Mesendoderm (in vitro differentiated cells): ENCODE measurements around the gene ZNF879.

Experiments
- DNase-seq: peaks from one replicate; pipeline ENCODE4 v3.0.0; 2013
- H2AK5ac ChIP-seq: 2 replicates; pipeline ENCODE4 v1.6.1; 2013; ENCODE audit warnings: low read length, inconsistent platforms
- H2BK120ac ChIP-seq: 2 replicates; pipeline ENCODE4 v1.6.1; 2013; ENCODE audit warnings: low read depth, mild to moderate bottlenecking, low read length, moderate library complexity, mixed read lengths
- H2BK15ac ChIP-seq: replicated peaks from 2 replicates; pipeline ENCODE4 v1.6.1; 2013; ENCODE audit warnings: low read depth, mild to moderate bottlenecking, moderate library complexity
- H2BK5ac ChIP-seq: 2 replicates; pipeline ENCODE4 v1.6.1; 2013; ENCODE audit warnings: low read length, inconsistent platforms
- H3K18ac ChIP-seq: 2 replicates; pipeline ENCODE4 v1.6.1; 2013; ENCODE audit warnings: mild to moderate bottlenecking, low read length, mixed read lengths
- H3K23ac ChIP-seq: one replicate; pipeline ENCODE4 v1.6.1; 2013; ENCODE audit warnings: low read length
- H3K27ac ChIP-seq: 2 replicates; pipeline ENCODE4 v1.5.1; 2013; ENCODE audit warnings: low read depth, mild to moderate bottlenecking, inconsistent platforms, low read length, moderate library complexity
- H3K27me3 ChIP-seq: 2 replicates; pipeline ENCODE4 v1.6.1; 2013; ENCODE audit warnings: low read length, control low read depth, mild to moderate bottlenecking, inconsistent platforms; ENCODE audit not compliant: insufficient read depth, poor library complexity
- H3K36me3 ChIP-seq: 2 replicates; pipeline ENCODE4 v1.6.1; 2013; ENCODE audit warnings: low read length, inconsistent platforms; ENCODE audit not compliant: control insufficient read depth, insufficient read depth
- H3K4ac ChIP-seq: one replicate; pipeline ENCODE4 v1.6.1; 2013; ENCODE audit warnings: low read depth, mild to moderate bottlenecking, low read length, moderate library complexity
- H3K4me1 ChIP-seq: 2 replicates; pipeline ENCODE4 v1.6.1; 2013; ENCODE audit warnings: low read depth, low read length, inconsistent platforms; ENCODE audit not compliant: control insufficient read depth
- H3K4me2 ChIP-seq: 2 replicates; pipeline ENCODE4 v1.6.1; 2013; ENCODE audit warnings: low read length
- H3K4me3 ChIP-seq: 2 replicates; pipeline ENCODE4 v1.5.1; 2013; ENCODE audit warnings: mild to moderate bottlenecking, low read length
- H3K56ac ChIP-seq: one replicate; pipeline ENCODE4 v1.6.1; 2013; ENCODE audit warnings: low read length
- H3K79me1 ChIP-seq: 2 replicates; pipeline ENCODE4 v1.6.1; 2013; ENCODE audit warnings: low read length, inconsistent platforms
- H3K79me2 ChIP-seq: 2 replicates; pipeline ENCODE4 v1.6.1; 2013; ENCODE audit warnings: mild to moderate bottlenecking, low read length; ENCODE audit not compliant: control insufficient read depth, insufficient read depth
- H3K9ac ChIP-seq: 2 replicates; pipeline ENCODE4 v1.6.1; 2013; ENCODE audit warnings: low read length, inconsistent platforms
- H4K5ac ChIP-seq: one replicate; pipeline ENCODE4 v1.6.1; 2013; ENCODE audit warnings: low read length
- H4K8ac ChIP-seq: one replicate; pipeline ENCODE4 v1.6.1; 2013; ENCODE audit warnings: low read depth, mild to moderate bottlenecking, control low read depth, low read length, moderate library complexity
- WGBS: extraction: QIAGEN DNeasy Blood & Tissue Kit; methylation state at CpG from one replicate; pipeline ENCODE4 v1.1.7; 2013; ENCODE audit warnings: low lambda C conversion rate, missing lambda C conversion rate; ENCODE audit not compliant: insufficient coverage; ENCODE audit errors: extremely low coverage; 5-methylcytosine and 5-hydroxymethylcytosine counted together

Gene ZNF879

GRCh38 chr5:178992291-178992895 is 31.2 kb upstream of the ZNF879 start:
- Histone ChIP-seq H3K27ac (no peak overlapping the region), H3K9ac (no peak overlapping the region), H3K23ac (no peak overlapping the region), H2BK15ac (no peak overlapping the region), H3K4ac (no peak overlapping the region), H3K79me1 (no peaks in the 10 kb centered on the region), H3K4me3 (no peak overlapping the region), H3K4me2 (no peak overlapping the region), H2AK5ac (no peak overlapping the region), H3K56ac (no peak overlapping the region), H3K27me3 (peaks cover 22% of the 10 kb centered on the region), H3K79me2 (no peaks in the 10 kb centered on the region), H3K4me1 (no peaks in the 10 kb centered on the region), H4K8ac (no peak overlapping the region), H2BK5ac (no peak overlapping the region), H3K36me3 (no peaks in the 10 kb centered on the region), H4K5ac (no peak overlapping the region), H2BK120ac (no peak overlapping the region), H3K18ac (no peak overlapping the region)
- WGBS: no CpG with 5 or more reads among the region's 9 CpGs
- no peak for DNase-seq

- H3K79me2 ChIP-seq: no peaks in the 10 kb centered on the region
- no peak overlapping the region for H2AK5ac ChIP-seq
- H2BK15ac ChIP-seq: no peak overlapping the region
- H3K4me1 ChIP-seq: no peaks in the 10 kb centered on the region
- H4K5ac ChIP-seq: no peak overlapping the region
- H3K36me3 ChIP-seq: no peaks in the 10 kb centered on the region
- H4K8ac ChIP-seq: no peak overlapping the region
- no peaks in the 10 kb centered on the region for H3K79me1 ChIP-seq
- H3K23ac ChIP-seq: no peak overlapping the region
- H2BK5ac ChIP-seq: no peak overlapping the region
- H3K56ac ChIP-seq: no peak overlapping the region
- H2BK120ac ChIP-seq: no peak overlapping the region
- H3K27me3 ChIP-seq: peaks cover 22% of the 10 kb centered on the region
- WGBS: no CpG with 5 or more reads among the region's 20 CpGs
- no peak overlapping the region for H3K18ac ChIP-seq
- no peak overlapping the region for H3K27ac ChIP-seq
- no peak overlapping the region for H3K4me2 ChIP-seq
- H3K9ac ChIP-seq: no peak overlapping the region
- H3K4me3 ChIP-seq: no peak overlapping the region
- DNase-seq: no peak
- H3K4ac ChIP-seq: no peak overlapping the region
Measured at GRCh38 chr5:178993236-178993765, 30.3 kb upstream of the ZNF879 start.

- Histone ChIP-seq H3K23ac (no peak overlapping the region), H3K4ac (no peak overlapping the region), H3K4me2 (peak overlapping the region; percentile 20), H3K4me3 (no peak overlapping the region), H3K9ac (no peak overlapping the region), H3K18ac (no peak overlapping the region), H3K79me2 (no peaks in the 10 kb centered on the region), H3K27me3 (peaks cover 22% of the 10 kb centered on the region), H2BK5ac (no peak overlapping the region), H2BK15ac (no peak overlapping the region), H4K5ac (no peak overlapping the region), H3K56ac (peak overlapping the region; percentile 15), H2BK120ac (no peak overlapping the region), H4K8ac (no peak overlapping the region), H3K4me1 (no peaks in the 10 kb centered on the region), H2AK5ac (no peak overlapping the region), H3K79me1 (no peaks in the 10 kb centered on the region), H3K27ac (no peak overlapping the region), H3K36me3 (no peaks in the 10 kb centered on the region)
- no CpG with 5 or more reads among the region's 53 CpGs for WGBS
- DNase-seq: no peak
Measured at GRCh38 chr5:178993955-178994579, 29.5 kb upstream of the ZNF879 start.

GRCh38 chr5:178994580-178995340 is 28.8 kb upstream of the ZNF879 start, which contains the start of gene GRM6:
Gene GRM6, minus strand, starts transcription at chr5:178995320. Its CDS starts 376 bp downstream, at chr5:178994944.
- no peak within 1 kb of the TSS for H2AK5ac ChIP-seq
- no peak within 1 kb of the TSS for H3K23ac ChIP-seq
- DNase-seq: peak; percentile 5
- peak within 1 kb of the TSS; percentile 15 for H3K56ac ChIP-seq
- peaks cover 22% of the 10 kb centered on the region for H3K27me3 ChIP-seq
- no peak within 1 kb of the TSS for H3K4ac ChIP-seq
- no peak within 1 kb of the TSS for H3K9ac ChIP-seq
- H3K4me1 ChIP-seq: no peaks in the 10 kb centered on the region
- no peak within 1 kb of the TSS for H3K4me3 ChIP-seq
- no peak within 1 kb of the TSS for H2BK120ac ChIP-seq
- WGBS: no CpG with 5 or more reads among the region's 97 CpGs
- no peaks in the 10 kb centered on the region for H3K79me1 ChIP-seq
- no peak within 1 kb of the TSS for H2BK5ac ChIP-seq
- H3K4me2 ChIP-seq: peak within 1 kb of the TSS; percentile 20
- H3K36me3 ChIP-seq: no peaks in the 10 kb centered on the region
- H3K79me2 ChIP-seq: no peaks in the 10 kb centered on the region
- no peak within 1 kb of the TSS for H2BK15ac ChIP-seq
- H3K18ac ChIP-seq: no peak within 1 kb of the TSS
- H3K27ac ChIP-seq: no peak within 1 kb of the TSS
- H4K8ac ChIP-seq: no peak within 1 kb of the TSS
- no peak within 1 kb of the TSS for H4K5ac ChIP-seq

GRCh38 chr5:178995341-178995690 is 28.3 kb upstream of the ZNF879 start:
- no peak overlapping the region for H3K56ac ChIP-seq
- H3K4me1 ChIP-seq: no peaks in the 10 kb centered on the region
- H3K4ac ChIP-seq: no peak overlapping the region
- H3K18ac ChIP-seq: no peak overlapping the region
- H3K36me3 ChIP-seq: no peaks in the 10 kb centered on the region
- H3K9ac ChIP-seq: no peak overlapping the region
- H2BK5ac ChIP-seq: no peak overlapping the region
- no peak overlapping the region for H3K27ac ChIP-seq
- no peaks in the 10 kb centered on the region for H3K79me1 ChIP-seq
- no peak overlapping the region for H4K8ac ChIP-seq
- no peak overlapping the region for H4K5ac ChIP-seq
- no peak overlapping the region for H2AK5ac ChIP-seq
- peaks cover 22% of the 10 kb centered on the region for H3K27me3 ChIP-seq
- no peak overlapping the region for H2BK15ac ChIP-seq
- H2BK120ac ChIP-seq: no peak overlapping the region
- WGBS: no CpG with 5 or more reads among the region's 6 CpGs
- H3K4me2 ChIP-seq: no peak overlapping the region
- no peaks in the 10 kb centered on the region for H3K79me2 ChIP-seq
- no peak for DNase-seq
- no peak overlapping the region for H3K4me3 ChIP-seq
- H3K23ac ChIP-seq: no peak overlapping the region
